Skin of body (tissue), 2 donors: ENCODE measurements around the gene FAM227B. TPM values are rescaled to one million over a fixed set of nuclear protein-coding genes. Genes with fewer than 3 reads are reported as not detected.
A peak's percentile ranks its signal among the peaks of the same experiment; 100 is the strongest.
"Not testable (repeated sequence)": the region's sequence is repeated elsewhere in the genome, so short reads cannot be mapped to it uniquely, and the experiment has no call there.

Source experiments
- DNase-seq: peaks from one replicate; lab custom pipeline; 2025; lab: John Stamatoyannopoulos, UW
- total RNA-seq: library from RNA; depleted of rRNA; stranded (reverse); fragments of >200 nt; gene quantifications from one replicate; pipeline ENCODE4 v1.2.3, GENCODE V29; 2014

FAM227B gene
- total RNA-seq, 1 donor from 2014 or later, result 4.7 TPM

DNA sequence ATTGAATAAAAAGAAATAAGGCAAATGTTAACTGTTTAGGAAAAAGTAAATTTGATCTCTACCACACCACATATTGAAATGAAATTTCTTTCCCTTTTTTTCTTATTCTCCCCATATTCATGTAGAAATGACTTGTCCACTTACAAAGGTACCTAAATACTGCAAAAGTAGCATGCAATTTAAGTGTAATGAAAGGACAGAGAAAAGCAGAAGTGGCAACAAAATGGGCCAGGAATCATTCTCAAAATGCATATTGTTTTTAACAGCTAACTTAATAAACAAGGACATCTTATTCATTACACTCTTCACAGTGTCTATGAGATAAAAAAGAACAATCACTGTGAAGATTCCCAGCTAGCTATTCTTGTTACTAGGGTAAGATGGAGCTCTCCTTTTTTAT lies 238.2 kb downstream of the FAM227B start:
- DNase-seq, result no peak

GRCh38 chr15:49380912-49381311 lies 239.7 kb downstream of the FAM227B start:
- DNase-seq, result no peak

GRCh38 chr15:49379996-49380395 lies 240.6 kb downstream of the FAM227B start:
- DNase-seq, result no peak

GRCh38 chr15:49372366-49372765 lies 248.3 kb downstream of the FAM227B start:
- no peak for DNase-seq

DNA sequence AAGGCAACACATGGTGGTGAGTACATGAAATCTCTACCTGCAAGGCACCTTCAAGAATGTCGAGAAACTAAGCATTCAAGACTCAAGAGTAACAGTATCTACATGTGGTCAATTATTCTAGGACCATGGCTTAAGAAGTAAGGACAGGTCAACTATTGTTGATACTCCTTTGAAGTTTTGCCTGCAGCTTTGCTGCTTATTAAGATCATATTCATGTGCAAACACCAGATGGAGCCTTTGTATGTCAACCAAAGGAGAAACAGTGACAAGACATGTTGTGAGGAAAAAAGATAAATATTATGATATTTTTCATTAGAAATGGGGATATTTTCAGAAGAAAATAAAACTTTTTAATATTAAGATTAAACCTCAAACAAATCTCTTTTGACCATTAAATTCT lies 249.8 kb downstream of the FAM227B start:
- no peak for DNase-seq

DNA sequence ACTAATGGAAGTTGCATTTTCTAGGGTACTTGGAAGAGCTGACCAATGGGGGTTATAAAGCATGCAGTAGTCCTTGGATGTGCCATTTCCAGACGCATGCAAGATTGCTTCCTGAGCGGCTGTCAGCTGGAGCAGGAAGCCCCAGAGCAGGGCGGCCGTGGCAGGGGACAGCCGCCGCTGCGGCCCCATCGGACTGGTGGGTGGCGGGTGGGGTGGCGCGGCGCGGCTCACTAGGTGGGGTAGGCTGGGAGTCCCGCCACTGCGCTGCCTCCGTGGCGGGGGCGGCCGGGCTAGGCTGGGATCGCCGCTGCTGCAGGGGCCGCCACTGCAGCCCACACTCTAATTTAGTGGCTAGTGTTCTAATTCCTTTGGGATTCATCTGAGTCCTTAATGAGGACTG lies 254.1 kb downstream of the FAM227B start:
- DNase-seq, result no peak

DNA sequence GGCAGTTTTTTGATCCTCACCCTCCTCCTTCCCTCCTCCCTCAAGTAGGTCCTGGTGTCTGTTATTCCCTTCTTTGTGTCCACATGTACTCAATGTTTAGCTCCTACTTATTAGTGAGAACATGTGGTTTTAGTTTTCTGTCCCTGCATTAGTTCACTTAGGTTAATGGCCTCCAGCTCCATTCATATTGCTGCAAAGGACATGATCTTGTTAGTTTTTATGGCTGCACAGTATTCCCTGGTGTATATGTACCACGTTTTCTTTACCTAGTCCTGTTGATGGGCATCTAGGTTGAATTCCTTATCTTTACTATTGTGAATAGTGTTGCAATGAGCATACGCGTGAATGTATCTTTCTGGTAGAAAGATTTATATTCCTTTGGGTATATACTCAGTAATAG lies 259.2 kb downstream of the FAM227B start:
- DNase-seq, result no peak

- not testable (repeated sequence) for DNase-seq
Measured at GRCh38 chr15:49354439-49354838, 266.2 kb downstream of the FAM227B start.

GRCh38 chr15:49343546-49343945 lies 277.1 kb downstream of the FAM227B start:
- no peak for DNase-seq

DNA sequence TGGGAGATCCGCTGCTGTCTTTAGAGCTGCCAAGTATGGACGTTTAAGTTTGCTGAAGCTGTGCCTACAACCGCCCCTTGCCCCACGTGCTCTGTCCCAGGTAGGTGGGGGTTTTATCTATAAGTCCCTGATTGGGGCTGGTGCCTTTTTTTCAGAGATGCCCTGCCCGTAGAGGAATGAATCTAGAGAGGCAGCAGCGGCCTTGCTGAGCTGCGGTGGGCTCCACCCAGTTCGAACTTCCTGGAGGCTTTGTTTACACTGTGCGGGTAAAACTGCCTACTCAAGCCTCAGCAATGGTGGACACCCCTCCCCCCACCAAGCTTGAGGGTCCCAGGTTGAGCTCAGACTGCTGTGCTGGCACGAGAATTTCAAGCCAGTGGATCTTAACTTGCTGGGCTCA lies 281.0 kb downstream of the FAM227B start:
- DNase-seq, result no peak

- no peak for DNase-seq
Measured at GRCh38 chr15:49331951-49332350, 288.7 kb downstream of the FAM227B start.

DNA sequence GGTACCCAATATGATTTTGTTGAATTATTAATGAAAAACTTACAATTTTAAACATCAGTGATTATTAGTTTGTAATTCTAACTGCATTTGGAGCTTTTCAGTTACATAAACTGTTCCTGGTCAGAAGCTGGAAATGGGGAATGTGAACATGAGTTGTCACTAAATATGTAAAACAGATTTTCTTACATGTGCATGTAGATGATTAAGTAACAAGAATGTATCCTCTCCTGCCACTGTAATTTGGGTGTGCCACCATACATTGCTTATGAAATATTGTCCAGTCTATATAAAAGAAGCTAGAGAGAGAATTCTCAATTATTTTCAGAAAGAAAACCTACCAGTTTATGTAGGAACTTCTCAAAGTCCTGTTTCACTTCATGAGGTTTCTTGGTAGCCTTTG lies 289.2 kb downstream of the FAM227B start:
- DNase-seq, result no peak

DNA sequence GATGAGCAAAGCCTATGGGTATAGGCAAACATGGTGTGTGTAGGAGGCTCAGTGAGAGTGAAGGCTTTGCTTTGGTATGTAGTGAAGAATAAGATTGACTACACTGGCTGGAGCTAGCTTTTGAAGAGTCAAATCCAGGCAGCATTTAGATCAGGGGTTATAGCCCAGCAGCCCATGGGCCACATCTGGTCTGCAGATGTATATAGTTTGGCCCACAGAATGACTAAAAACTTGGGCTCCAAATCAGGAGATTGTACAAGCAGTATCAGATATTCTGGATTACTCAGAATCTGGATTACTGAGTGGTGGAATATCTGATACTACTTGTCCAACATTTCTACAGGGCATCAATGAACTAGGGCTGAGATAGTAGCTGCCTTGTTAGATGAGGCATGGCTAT lies 290.5 kb downstream of the FAM227B start:
- no peak for DNase-seq

DNA sequence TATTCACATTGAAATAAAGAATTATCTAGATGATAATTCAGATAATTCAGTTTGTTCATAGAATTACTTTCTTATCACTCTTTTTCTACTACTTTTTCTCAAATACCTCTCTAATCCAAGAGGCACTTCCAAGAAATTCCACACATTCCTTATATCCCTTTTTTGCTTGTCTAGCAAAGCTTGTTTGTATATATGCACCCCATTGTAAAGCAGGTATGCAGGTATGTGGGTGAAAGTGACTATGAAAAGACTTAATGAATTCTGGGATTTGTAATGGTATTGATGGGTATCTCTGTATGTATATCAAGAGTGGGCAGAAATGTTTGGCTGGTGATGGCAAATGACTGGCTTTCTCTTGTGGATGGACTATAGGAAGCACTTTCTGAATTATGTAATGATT lies 291.7 kb downstream of the FAM227B start:
- no peak for DNase-seq

DNA sequence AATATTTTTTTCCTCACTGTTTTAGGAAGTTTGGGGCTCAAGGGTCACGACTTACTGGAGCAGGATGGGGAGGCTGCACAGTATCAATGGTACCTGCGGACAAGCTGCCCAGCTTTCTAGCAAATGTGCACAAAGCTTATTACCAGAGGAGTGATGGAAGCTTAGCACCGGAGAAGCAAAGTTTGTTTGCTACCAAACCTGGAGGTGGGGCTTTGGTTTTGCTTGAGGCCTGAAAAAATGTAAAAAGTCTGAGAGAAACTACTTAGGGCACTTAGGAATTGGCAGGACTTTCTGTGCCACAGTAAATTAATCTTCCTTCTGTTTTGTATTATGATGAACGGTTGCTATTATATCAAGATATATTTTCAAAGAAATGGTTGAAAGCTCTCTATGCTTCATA lies 292.7 kb downstream of the FAM227B start:
- DNase-seq, result no peak

- no peak for DNase-seq
Measured at GRCh38 chr15:49323207-49323606, 297.4 kb downstream of the FAM227B start.

- no peak for DNase-seq
Measured at GRCh38 chr15:49320351-49320750, 300.3 kb downstream of the FAM227B start.

DNA sequence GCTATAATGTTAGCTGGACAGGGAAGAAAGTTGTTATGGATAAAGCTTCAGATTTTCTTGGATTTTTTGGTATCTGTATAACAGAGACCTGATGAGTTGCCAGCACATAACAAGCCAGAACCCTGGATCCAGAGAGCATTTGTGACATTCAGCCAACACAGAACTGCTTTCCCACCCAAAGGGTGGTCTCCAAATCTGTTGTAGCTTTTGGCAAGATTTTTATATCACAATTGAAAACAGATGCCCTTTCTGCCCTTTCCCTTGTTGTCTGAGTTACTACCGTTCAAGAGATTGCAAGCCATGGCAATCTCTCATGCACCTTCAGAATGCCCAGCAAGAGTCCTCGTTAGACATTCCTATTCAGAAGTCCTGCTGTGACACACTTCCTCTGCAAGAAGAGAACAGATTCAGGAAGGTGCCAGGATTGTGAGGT lies 305.2 kb downstream of the FAM227B start:
- DNase-seq, result peak; percentile 82

DNA sequence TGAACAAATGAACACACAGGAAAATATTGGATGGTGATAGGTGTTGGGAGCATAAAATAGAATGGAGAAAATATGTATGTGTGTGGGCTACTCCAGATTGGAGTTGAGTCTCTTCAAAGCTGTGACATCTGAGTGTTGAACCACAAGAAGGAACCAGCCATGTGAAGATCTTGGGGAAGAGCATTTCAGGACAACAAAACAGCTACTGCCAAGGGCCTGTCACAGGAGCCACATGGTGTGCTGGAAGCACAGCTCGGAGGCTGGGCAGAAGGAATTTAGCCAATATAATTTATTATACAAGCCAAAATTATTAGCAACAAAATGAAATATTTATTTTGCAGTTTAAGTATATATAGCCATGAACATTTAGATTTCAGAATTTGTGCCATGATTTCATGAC lies 305.9 kb downstream of the FAM227B start:
- no peak for DNase-seq

GRCh38 chr15:49313650-49314049 lies 307.0 kb downstream of the FAM227B start:
- DNase-seq, result no peak

- DNase-seq, result no peak
Measured at GRCh38 chr15:49309889-49310288, 310.7 kb downstream of the FAM227B start.

DNA sequence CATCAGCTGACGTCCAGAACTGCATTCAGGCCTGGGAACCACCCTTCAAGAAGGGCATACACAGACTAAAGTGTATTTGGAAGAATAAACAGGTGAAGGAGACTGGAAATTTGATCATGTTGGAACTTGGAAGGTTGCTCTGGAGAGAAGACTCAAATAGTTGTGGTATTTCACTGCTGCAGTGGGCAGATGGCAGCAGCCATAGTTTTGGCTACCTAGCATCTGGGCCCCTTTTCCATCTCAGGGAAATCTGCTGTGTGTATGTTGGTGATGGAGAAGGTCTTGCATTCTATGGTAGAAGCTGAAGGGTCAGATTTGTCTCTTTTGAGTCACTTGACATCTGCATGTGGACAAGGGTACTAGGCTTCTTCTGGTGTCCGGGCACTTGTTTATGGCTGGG lies 311.9 kb downstream of the FAM227B start:
- no peak for DNase-seq

- no peak for DNase-seq
Measured at GRCh38 chr15:49306551-49306950, 314.1 kb downstream of the FAM227B start.

DNA sequence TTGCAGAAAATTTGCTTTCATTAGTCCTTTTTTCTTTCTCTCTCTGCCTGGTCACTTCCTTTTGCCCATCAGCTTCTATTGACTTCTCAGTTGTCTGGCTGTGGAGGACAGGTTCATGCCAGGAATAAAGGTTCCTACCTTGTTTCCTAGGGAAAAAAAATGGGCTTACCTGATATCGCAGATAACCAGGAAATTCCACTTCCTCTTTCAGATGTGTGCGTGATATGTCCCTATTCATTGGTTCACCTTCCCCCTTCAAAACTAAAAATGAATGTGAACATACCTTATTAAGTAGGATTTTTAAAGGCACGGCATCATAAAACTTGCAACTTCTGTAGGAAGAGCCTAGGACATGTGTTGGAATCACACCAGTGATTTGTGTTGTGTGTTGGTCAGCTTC lies 317.6 kb downstream of the FAM227B start:
- DNase-seq, result no peak
